ENCODE data around the gene SRGAP3.

DNA sequence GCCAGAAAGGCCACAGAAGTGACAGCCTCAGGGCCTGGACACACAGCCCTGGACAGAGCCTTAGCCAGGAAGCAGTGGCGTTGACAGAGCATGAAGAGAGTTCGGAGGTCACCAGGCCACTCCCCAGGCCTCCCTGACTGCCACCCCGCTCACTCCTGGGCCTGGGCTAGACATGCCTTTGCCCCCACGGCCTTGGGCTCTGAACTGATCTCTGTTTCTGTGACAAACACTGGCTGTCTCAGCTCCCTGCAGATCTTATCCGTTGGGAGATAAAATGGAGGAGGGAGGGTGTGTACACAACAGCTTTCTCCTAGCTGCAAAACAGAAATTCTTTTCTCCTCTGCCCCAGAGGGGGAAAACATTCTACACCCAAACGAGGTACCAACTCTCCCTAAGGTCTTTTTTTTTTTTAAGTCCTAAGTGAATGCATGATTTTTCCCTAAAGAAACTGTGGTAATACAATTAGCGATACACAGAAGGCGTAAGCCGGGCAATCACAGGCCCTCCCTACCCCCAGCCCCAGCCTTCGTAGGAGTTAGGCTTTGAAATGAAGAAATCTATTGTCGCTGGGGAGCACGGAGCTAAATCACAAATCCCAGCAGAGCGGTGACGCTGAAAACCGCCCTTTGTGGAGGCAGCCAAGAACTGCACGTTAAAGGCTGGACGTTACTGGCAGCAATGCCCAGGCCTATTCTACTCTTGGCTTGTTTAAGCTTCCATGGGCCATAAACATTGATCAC, 45.0 kb downstream of the SRGAP3 start:
- TF ChIP-seq MYNN (tag by site-specific recombination; IDR thresholded peaks at IDR 0.05; ENCODE audit: borderline replicate concordance) (no peak), ZBTB1 (tag by site-specific recombination; IDR thresholded peaks at IDR 0.05) (no peak), KLF7 (tag by site-specific recombination; IDR thresholded peaks at IDR 0.05; ENCODE audit: borderline replicate concordance) (no peak)
- TF ChIP-seq, protein P1, sequence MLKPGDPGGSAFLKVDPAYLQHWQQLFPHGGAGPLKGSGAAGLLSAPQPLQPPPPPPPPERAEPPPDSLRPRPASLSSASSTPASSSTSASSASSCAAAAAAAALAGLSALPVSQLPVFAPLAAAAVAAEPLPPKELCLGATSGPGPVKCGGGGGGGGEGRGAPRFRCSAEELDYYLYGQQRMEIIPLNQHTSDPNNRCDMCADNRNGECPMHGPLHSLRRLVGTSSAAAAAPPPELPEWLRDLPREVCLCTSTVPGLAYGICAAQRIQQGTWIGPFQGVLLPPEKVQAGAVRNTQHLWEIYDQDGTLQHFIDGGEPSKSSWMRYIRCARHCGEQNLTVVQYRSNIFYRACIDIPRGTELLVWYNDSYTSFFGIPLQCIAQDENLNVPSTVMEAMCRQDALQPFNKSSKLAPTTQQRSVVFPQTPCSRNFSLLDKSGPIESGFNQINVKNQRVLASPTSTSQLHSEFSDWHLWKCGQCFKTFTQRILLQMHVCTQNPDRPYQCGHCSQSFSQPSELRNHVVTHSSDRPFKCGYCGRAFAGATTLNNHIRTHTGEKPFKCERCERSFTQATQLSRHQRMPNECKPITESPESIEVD (tag by site-specific recombination; IDR thresholded peaks at IDR 0.05), result no peak
- TF ChIP-seq, protein P2, sequence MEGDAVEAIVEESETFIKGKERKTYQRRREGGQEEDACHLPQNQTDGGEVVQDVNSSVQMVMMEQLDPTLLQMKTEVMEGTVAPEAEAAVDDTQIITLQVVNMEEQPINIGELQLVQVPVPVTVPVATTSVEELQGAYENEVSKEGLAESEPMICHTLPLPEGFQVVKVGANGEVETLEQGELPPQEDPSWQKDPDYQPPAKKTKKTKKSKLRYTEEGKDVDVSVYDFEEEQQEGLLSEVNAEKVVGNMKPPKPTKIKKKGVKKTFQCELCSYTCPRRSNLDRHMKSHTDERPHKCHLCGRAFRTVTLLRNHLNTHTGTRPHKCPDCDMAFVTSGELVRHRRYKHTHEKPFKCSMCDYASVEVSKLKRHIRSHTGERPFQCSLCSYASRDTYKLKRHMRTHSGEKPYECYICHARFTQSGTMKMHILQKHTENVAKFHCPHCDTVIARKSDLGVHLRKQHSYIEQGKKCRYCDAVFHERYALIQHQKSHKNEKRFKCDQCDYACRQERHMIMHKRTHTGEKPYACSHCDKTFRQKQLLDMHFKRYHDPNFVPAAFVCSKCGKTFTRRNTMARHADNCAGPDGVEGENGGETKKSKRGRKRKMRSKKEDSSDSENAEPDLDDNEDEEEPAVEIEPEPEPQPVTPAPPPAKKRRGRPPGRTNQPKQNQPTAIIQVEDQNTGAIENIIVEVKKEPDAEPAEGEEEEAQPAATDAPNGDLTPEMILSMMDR (tag by site-specific recombination; IDR thresholded peaks at IDR 0.05), result no peak
